Osteoblast (primary cell): ENCODE results near the gene ELOVL2. TPM values are rescaled to one million over a fixed set of nuclear protein-coding genes. Genes with fewer than 3 reads are reported as not detected.

Experiments
- DNase-seq: peaks from one replicate; pipeline ENCODE4 v3.0.0; 2011; ENCODE audit warnings: low spot score, mixed read lengths; ENCODE audit not compliant: insufficient read length; ENCODE audit errors: missing footprints
- H2AFZ ChIP-seq: 2 replicates; pipeline ENCODE4 v1.6.0; 2011; ENCODE audit warnings: mild to moderate bottlenecking, low read length
- H3K27ac ChIP-seq: 2 replicates; pipeline ENCODE4 v1.5.1; 2011; ENCODE audit warnings: mild to moderate bottlenecking, low read depth, low read length, moderate library complexity
- H3K27me3 ChIP-seq: 2 replicates; pipeline ENCODE4 v1.6.0; 2012; ENCODE audit warnings: mild to moderate bottlenecking, control low read depth, inconsistent platforms, low read length, moderate library complexity; ENCODE audit not compliant: insufficient read depth
- H3K36me3 ChIP-seq: 2 replicates; pipeline ENCODE4 v1.5.1; 2011; ENCODE audit warnings: mild to moderate bottlenecking, low read length, control low read depth, moderate library complexity; ENCODE audit not compliant: insufficient read depth
- H3K4me1 ChIP-seq: 2 replicates; pipeline ENCODE4 v1.5.1; 2011; ENCODE audit warnings: mild to moderate bottlenecking, low read length, control low read depth, moderate library complexity; ENCODE audit not compliant: insufficient read depth
- H3K4me2 ChIP-seq: 2 replicates; pipeline ENCODE4 v1.6.0; 2011; ENCODE audit warnings: mild to moderate bottlenecking, low read length; ENCODE audit not compliant: insufficient read depth
- H3K4me3 ChIP-seq: fragments of 200-600 bp; sonication (generic); 3 replicates; pipeline ENCODE4 v1.5.1; 2012; ENCODE audit warnings: mild to moderate bottlenecking, low read length, inconsistent platforms; ENCODE audit not compliant: insufficient read depth
- H3K79me2 ChIP-seq: 2 replicates; pipeline ENCODE4 v1.6.0; 2012; ENCODE audit warnings: mild to moderate bottlenecking, low read length, control low read depth, inconsistent platforms; ENCODE audit not compliant: insufficient read depth
- H3K9me3 ChIP-seq: 2 replicates; pipeline ENCODE4 v1.5.1; 2011; ENCODE audit warnings: low read depth, low read length, control low read depth
- H4K20me1 ChIP-seq: 2 replicates; pipeline ENCODE4 v1.6.0; 2012; ENCODE audit warnings: mild to moderate bottlenecking, low read length, control low read depth; ENCODE audit not compliant: insufficient read depth
- total RNA-seq: library from RNA; depleted of rRNA; stranded (reverse); fragments of >200 nt; gene quantifications from 2 replicates; pipeline ENCODE4 v1.2.3, GENCODE V29; 2012
- TF ChIP-seq, protein P1 (sequence below): IDR thresholded peaks from 2 replicates; pipeline ENCODE4 v1.5.1; 2011; ENCODE audit warnings: mild to moderate bottlenecking, low read depth, low read length, moderate library complexity; ENCODE audit errors: extremely low read depth

ELOVL2 gene
- total RNA-seq, 1 donor, result under 0.01 TPM

DNA sequence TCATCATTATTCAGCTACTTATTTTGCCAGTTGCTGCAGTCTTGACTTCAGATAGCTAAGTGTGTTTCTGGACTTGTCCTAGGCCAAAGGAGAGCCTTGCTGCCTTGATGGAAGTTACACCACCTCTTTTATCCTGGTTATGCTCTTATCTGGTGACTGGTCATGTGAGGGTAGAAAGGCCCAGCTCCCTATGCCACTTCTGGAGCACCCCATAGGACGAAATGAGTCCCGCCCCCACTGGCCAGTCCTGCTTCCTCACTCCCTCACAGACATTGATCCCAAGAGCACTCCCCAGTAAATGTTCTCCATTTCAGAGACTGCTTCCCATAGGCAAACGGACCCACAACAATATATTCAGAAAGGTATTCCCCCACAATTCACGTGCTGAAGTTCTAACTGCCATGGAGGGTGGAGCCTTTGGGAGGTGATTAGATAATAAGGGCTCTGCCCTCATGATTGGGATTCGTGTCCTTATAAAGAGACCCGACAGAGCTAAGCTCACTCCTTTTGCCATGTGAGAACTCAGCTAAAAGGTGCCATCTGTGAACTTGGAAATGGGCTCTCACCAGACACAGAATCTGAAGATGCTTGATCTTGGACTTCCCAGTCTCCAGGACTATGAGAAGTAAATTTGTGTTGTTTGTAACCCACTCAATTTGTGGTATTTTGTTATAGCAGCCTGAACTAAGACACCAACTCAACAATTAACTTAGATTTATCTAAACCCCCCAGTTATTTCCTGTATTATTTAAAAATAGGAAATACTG lies 21.5 kb upstream of the ELOVL2 start:
- Histone ChIP-seq H2AFZ (no peak overlapping the region), H3K36me3 (no peaks in the 10 kb centered on the region), H4K20me1 (no peaks in the 10 kb centered on the region), H3K27ac (no peak overlapping the region), H3K79me2 (no peaks in the 10 kb centered on the region), H3K4me1 (peaks cover 5% of the 10 kb centered on the region), H3K4me2 (no peak overlapping the region), H3K9me3 (no peaks in the 10 kb centered on the region), H3K27me3 (no peaks in the 10 kb centered on the region), H3K4me3 (no peak overlapping the region)
- no peak for DNase-seq
- TF ChIP-seq, protein P1, sequence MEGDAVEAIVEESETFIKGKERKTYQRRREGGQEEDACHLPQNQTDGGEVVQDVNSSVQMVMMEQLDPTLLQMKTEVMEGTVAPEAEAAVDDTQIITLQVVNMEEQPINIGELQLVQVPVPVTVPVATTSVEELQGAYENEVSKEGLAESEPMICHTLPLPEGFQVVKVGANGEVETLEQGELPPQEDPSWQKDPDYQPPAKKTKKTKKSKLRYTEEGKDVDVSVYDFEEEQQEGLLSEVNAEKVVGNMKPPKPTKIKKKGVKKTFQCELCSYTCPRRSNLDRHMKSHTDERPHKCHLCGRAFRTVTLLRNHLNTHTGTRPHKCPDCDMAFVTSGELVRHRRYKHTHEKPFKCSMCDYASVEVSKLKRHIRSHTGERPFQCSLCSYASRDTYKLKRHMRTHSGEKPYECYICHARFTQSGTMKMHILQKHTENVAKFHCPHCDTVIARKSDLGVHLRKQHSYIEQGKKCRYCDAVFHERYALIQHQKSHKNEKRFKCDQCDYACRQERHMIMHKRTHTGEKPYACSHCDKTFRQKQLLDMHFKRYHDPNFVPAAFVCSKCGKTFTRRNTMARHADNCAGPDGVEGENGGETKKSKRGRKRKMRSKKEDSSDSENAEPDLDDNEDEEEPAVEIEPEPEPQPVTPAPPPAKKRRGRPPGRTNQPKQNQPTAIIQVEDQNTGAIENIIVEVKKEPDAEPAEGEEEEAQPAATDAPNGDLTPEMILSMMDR, result no peak

DNA sequence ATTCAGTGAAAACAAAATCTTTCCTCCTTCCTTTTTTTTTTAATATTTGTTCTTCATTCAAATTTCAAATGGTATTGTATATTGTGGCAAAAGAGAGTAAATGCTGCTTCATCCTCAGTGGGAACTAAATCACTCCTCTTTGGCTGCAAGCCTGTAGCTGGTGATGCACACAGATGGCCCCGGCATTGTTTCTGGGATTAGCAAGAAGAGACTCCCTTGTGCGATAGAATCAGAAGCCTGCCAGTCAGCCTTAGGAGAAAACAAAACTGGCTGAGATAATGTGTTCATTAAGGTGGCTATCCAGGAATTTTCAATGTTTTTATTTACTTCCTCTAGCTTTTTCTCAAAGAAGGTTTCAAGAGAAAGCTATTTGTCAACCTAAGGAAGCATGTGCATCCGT lies 20.7 kb upstream of the ELOVL2 start:
- peaks cover 3% of the 10 kb centered on the region for H3K4me1 ChIP-seq
- H4K20me1 ChIP-seq, result no peaks in the 10 kb centered on the region
- TF ChIP-seq, protein P1, result no peak
- no peaks in the 10 kb centered on the region for H3K36me3 ChIP-seq
- H3K9me3 ChIP-seq, result no peaks in the 10 kb centered on the region
- DNase-seq, result no peak
- no peak overlapping the region for H3K4me2 ChIP-seq
- no peaks in the 10 kb centered on the region for H3K79me2 ChIP-seq
- H3K27me3 ChIP-seq, result no peaks in the 10 kb centered on the region
- H3K27ac ChIP-seq, result no peak overlapping the region
- no peak overlapping the region for H2AFZ ChIP-seq
- no peak overlapping the region for H3K4me3 ChIP-seq

DNA sequence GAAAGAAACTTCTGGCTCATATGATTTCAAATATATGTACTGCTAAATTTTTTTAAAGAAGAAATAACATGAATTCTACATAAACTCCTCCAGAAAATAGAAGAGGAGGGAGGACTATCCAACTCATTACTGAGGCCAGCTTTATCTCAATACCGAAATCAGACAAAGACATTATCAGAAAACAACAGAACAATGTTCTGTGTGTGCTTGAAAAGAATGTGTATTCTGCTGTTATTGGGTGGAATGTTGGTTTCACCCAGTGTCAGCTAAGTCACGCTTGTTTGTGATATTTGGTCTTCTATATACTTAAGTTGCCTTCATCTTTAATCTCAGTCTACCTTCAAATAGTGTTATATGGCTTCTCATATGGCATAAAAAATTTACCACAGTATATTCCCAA lies 18.6 kb upstream of the ELOVL2 start:
- H3K4me1 ChIP-seq, result no peaks in the 10 kb centered on the region
- TF ChIP-seq, protein P1, result no peak

DNA sequence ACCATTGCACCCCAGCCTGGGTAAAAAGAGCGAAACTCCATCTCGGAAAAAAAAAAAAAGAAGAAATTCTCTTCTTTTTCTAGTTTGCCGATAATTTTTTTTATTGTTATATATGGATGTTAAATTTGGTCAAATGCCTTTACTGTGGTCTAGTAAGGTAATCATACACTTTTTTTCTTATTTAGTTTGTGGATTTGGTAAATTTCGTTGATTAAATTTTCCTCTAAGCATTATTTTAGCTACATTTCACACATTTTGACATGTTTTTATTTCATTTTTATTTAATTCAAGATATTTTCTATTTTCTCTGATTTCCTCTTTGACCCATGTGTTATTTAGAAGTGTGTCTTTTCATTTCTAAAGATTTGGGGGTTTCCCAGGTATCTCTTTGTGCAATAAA lies 18.0 kb upstream of the ELOVL2 start:
- Histone ChIP-seq H3K27ac (no peak overlapping the region), H3K27me3 (no peaks in the 10 kb centered on the region), H3K4me1 (no peaks in the 10 kb centered on the region), H3K4me3 (no peak overlapping the region), H2AFZ (no peak overlapping the region), H3K9me3 (no peaks in the 10 kb centered on the region), H3K4me2 (no peak overlapping the region), H4K20me1 (no peaks in the 10 kb centered on the region), H3K36me3 (no peaks in the 10 kb centered on the region), H3K79me2 (no peaks in the 10 kb centered on the region)
- TF ChIP-seq, protein P1, result no peak
- DNase-seq, result no peak

More for the DNA sequence above, 18.6 kb upstream of the ELOVL2 start:
- Histone ChIP-seq H4K20me1 (no peaks in the 10 kb centered on the region), H3K27ac (no peak overlapping the region), H2AFZ (no peak overlapping the region), H3K4me2 (no peak overlapping the region), H3K4me3 (no peak overlapping the region), H3K79me2 (no peaks in the 10 kb centered on the region), H3K36me3 (no peaks in the 10 kb centered on the region), H3K27me3 (no peaks in the 10 kb centered on the region), H3K9me3 (no peaks in the 10 kb centered on the region)
- DNase-seq, result no peak
